ENCODE data around the gene CACNA1C. TPM values are rescaled to one million over a fixed set of nuclear protein-coding genes. Genes with fewer than 3 reads are reported as not detected.

Gene CACNA1C
- total RNA-seq, 1 experiment from 2014 or later = 1.1 TPM

GRCh38 chr12:2461645-2462044 is 408.9 kb downstream of the CACNA1C start:
- WGBS (ENCODE audit: extremely low coverage, insufficient read length, low lambda C conversion rate) = no CpG with 5 or more reads among the region's 12 CpGs
- Histone ChIP-seq H3K79me2 (ENCODE audit: insufficient read depth, low read length) (no peaks in the 10 kb centered on the region), H3T11ph (ENCODE audit: low read length) (no peak overlapping the region), H2BK20ac (ENCODE audit: low read depth, low read length, poor library complexity, severe bottlenecking) (no peak overlapping the region), H3K27me3 (ENCODE audit: insufficient read depth, low read length) (no peaks in the 10 kb centered on the region), H4K5ac (ENCODE audit: insufficient read length, low read depth, low read length) (no peak overlapping the region), H3K79me1 (ENCODE audit: insufficient read depth, low read depth, low read length, poor library complexity, severe bottlenecking) (no peaks in the 10 kb centered on the region), H3K56ac (ENCODE audit: insufficient read length, low read depth, low read length) (no peak overlapping the region), H3K4ac (ENCODE audit: low read depth, low read length) (no peak overlapping the region), H3K18ac (ENCODE audit: insufficient read length, low read depth, low read length) (no peak overlapping the region), H4K8ac (replicated peaks; ENCODE audit: insufficient read length, low read depth, low read length) (no peak overlapping the region), H2BK12ac (ENCODE audit: insufficient read length, low read depth, low read length) (no peak overlapping the region), H4K20me1 (ENCODE audit: control insufficient read depth, insufficient read depth, insufficient read length) (no peaks in the 10 kb centered on the region), H3K9me3 (ENCODE audit: control insufficient read depth, low read depth, low read length) (no peaks in the 10 kb centered on the region), H3K23ac (ENCODE audit: insufficient read length, low read depth, low read length) (no peak overlapping the region), H2BK15ac (ENCODE audit: low read depth, low read length) (no peak overlapping the region), H2BK5ac (ENCODE audit: insufficient read length, low read length) (no peak overlapping the region), H2AK5ac (ENCODE audit: insufficient read length, low read length) (no peak overlapping the region), H4K91ac (ENCODE audit: insufficient read length, low read depth, low read length) (no peak overlapping the region), H3K27ac (ENCODE audit: insufficient read length, low read depth, low read length) (no peak overlapping the region), H3K9ac (ENCODE audit: extremely low read depth, insufficient read length, low read length) (no peak overlapping the region), H3K14ac (ENCODE audit: insufficient read depth, low read length) (no peak overlapping the region), H3K23me2 (ENCODE audit: insufficient read length, low read depth, low read length, poor library complexity, severe bottlenecking) (no peaks in the 10 kb centered on the region), H3K4me1 (ENCODE audit: insufficient read depth, low read length) (no peaks in the 10 kb centered on the region), H3K4me2 (ENCODE audit: insufficient read depth, insufficient read length, low read length) (no peak overlapping the region), H2BK120ac (ENCODE audit: low read depth, low read length, poor library complexity, severe bottlenecking) (no peak overlapping the region), H2AFZ (ENCODE audit: low read length) (no peak overlapping the region)
- Mint-ChIP-seq H3K9me3 (no peaks in the 10 kb centered on the region), H3K27me3 (ENCODE audit: low read depth) (peaks cover 4% of the 10 kb centered on the region; the same call in 1 of the 2 replicates), H3K36me3 (ENCODE audit: insufficient read depth in 1 of 3, low read depth in 3 of 3) (no peaks in the 10 kb centered on the region), H3K27ac (no peak overlapping the region; a peak in 1 of 7 replicates), H3K4me3 (no peak overlapping the region), H3K4me1 (peaks cover 4% of the 10 kb centered on the region in 2 experiments)
- no peak for TF ChIP-seq CTCF (conservative IDR thresholded peaks at IDR 0.05)
- no peak for DNase-seq

All from H9 (cell line).